Measurements from ENCODE around the gene MAPK10. TPM values are rescaled to one million over a fixed set of nuclear protein-coding genes. Genes with fewer than 3 reads are reported as not detected.

Gene MAPK10
- total and polyA plus RNA-seq, 2 experiments from 2014 or later, result 3.6 to 8.1 TPM

DNA sequence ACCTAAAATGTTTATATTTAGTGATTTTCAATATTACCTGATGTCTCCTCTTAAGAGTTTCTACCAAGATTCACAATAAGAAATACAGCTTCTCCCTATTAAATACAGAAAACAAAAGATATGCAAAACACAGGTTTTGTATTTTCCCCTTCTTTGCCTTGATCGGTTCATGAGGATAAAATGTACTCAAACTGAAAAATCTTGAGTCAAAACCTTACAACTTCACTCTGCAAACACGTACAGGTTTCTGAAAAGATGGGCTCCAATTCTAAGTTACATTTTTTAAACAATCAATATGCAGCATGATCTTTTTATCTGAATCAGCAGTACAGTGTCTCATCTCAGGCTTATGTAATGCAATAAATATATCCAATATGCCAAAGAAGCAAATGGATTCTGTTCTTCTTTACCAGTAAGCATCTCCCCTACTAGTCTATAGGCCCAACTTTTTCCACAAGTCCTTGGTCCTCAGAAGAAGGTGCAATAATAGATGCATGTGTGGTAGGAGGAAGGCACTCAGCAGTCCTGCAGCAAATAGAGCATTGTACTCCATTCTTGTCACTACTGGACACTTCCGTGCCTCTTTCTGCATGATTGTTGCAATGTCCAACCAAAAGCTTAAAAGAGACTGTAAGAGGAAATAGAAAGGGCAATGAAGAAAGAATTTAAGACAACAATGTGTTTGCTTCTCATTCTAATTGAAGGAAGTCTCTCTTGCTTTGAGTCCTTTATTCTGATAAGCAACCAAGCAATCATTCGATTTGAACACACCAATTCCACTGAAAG is 3.2 kb downstream of the MAPK10 start:
- no peak overlapping the region for H3K4me2 ChIP-seq

DNA sequence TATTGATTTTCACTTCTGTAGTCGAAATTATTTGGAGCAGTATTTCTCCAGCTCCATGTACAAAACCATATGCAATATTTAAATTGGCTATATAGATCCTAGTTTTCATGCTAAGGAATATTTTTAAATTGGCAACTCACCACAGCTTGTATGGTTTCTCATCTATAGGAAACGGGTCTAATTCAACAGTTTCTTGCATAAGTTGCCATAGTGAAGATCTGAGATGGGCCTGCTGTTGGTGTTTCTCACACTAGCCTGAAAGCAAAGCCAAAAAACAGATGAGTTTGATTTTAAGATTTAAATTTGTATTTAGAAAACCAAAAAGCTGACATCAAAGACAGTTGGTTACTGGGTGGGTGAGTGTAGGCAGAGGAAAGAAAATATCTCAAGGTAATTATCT is 5.5 kb downstream of the MAPK10 start:
- no peaks in the 10 kb centered on the region for H3K27me3 ChIP-seq (ENCODE audit: insufficient read depth)
- peaks cover 35% of the 10 kb centered on the region for H3K4me1 Mint-ChIP-seq
- no peaks in the 10 kb centered on the region for H3F3A ChIP-seq (replicated peaks; ENCODE audit: low read depth)
- H3K4me1 ChIP-seq (ENCODE audit: insufficient read depth), result peaks cover 33% of the 10 kb centered on the region
- H3K9me2 ChIP-seq (ENCODE audit: insufficient read depth), result no peaks in the 10 kb centered on the region
- no peaks in the 10 kb centered on the region for H3K36me3 ChIP-seq (ENCODE audit: insufficient read depth)
- no peaks in the 10 kb centered on the region for H3K36me3 Mint-ChIP-seq (ENCODE audit: low read depth)
- H3K27me3 Mint-ChIP-seq (ENCODE audit: insufficient read depth, low read depth, poor library complexity), result no peaks in the 10 kb centered on the region
- H3K4me3 Mint-ChIP-seq, result no peak overlapping the region
- no peaks in the 10 kb centered on the region for H4K20me1 ChIP-seq (replicated peaks; ENCODE audit: insufficient read depth)
- no peaks in the 10 kb centered on the region for H3K79me2 ChIP-seq (replicated peaks; ENCODE audit: insufficient read depth)
- no peak overlapping the region for H2AFZ ChIP-seq
- TF ChIP-seq JUNB (IDR thresholded peaks at IDR 0.05; ENCODE audit: unreplicated experiment) (no peak), ETS1 (IDR thresholded peaks at IDR 0.05) (no peak)
- ATAC-seq (no peak), DNase-seq (ENCODE audit: low spot score) (no peak)
- no peak overlapping the region for H3K4me3 ChIP-seq
- no peak overlapping the region for H3K27ac Mint-ChIP-seq
- no peak overlapping the region for H3K4me2 ChIP-seq
- no peaks in the 10 kb centered on the region for H3K9me3 Mint-ChIP-seq
- no peak overlapping the region for H3K27ac ChIP-seq (ENCODE audit: low read depth)

More for the DNA sequence above, 3.2 kb downstream of the MAPK10 start:
- Histone ChIP-seq H3K4me1 (ENCODE audit: insufficient read depth) (peaks cover 38% of the 10 kb centered on the region), H3F3A (replicated peaks; ENCODE audit: low read depth) (no peaks in the 10 kb centered on the region), H3K27me3 (ENCODE audit: insufficient read depth) (no peaks in the 10 kb centered on the region), H4K20me1 (replicated peaks; ENCODE audit: insufficient read depth) (no peaks in the 10 kb centered on the region), H2AFZ (no peak overlapping the region), H3K79me2 (replicated peaks; ENCODE audit: insufficient read depth) (no peaks in the 10 kb centered on the region), H3K27ac (ENCODE audit: low read depth) (no peak overlapping the region), H3K4me3 (no peak overlapping the region), H3K36me3 (ENCODE audit: insufficient read depth) (no peaks in the 10 kb centered on the region), H3K9me2 (ENCODE audit: insufficient read depth) (no peaks in the 10 kb centered on the region)
- Mint-ChIP-seq H3K36me3 (ENCODE audit: low read depth) (no peaks in the 10 kb centered on the region), H3K4me1 (peaks cover 51% of the 10 kb centered on the region), H3K9me3 (no peaks in the 10 kb centered on the region), H3K27me3 (ENCODE audit: insufficient read depth, low read depth, poor library complexity) (no peaks in the 10 kb centered on the region), H3K4me3 (no peak overlapping the region), H3K27ac (no peak overlapping the region)
- no peak for TF ChIP-seq STAT1 (IDR thresholded peaks at IDR 0.05; ENCODE audit: unreplicated experiment)
- TF ChIP-seq EZH2 (IDR thresholded peaks at IDR 0.05; ENCODE audit: low read depth, unreplicated experiment), result no peak
- no peak for TF ChIP-seq JUNB (IDR thresholded peaks at IDR 0.05; ENCODE audit: unreplicated experiment)
- TF ChIP-seq POLR2AphosphoS5 (IDR thresholded peaks at IDR 0.05; ENCODE audit: low read depth), result no peak
- TF ChIP-seq ETS1 (IDR thresholded peaks at IDR 0.05), result no peak
- ATAC-seq (no peak), DNase-seq (ENCODE audit: low spot score) (no peak)

GRCh38 chr4:86346320-86346719 is 13.5 kb downstream of the MAPK10 start:
- H3K4me2 ChIP-seq, result no peak overlapping the region
- H3K4me3 ChIP-seq, result no peak overlapping the region
- no peaks in the 10 kb centered on the region for H3K79me2 ChIP-seq (replicated peaks; ENCODE audit: insufficient read depth)
- no peak overlapping the region for H3K4me3 Mint-ChIP-seq
- H3K36me3 ChIP-seq (ENCODE audit: insufficient read depth), result no peaks in the 10 kb centered on the region
- H3K9me2 ChIP-seq (ENCODE audit: insufficient read depth), result no peaks in the 10 kb centered on the region
- no peak overlapping the region for H2AFZ ChIP-seq
- no peaks in the 10 kb centered on the region for H3K27me3 Mint-ChIP-seq (ENCODE audit: insufficient read depth, low read depth, poor library complexity)
- ATAC-seq (no peak), DNase-seq (ENCODE audit: low spot score) (no peak)
- no peaks in the 10 kb centered on the region for H3K27me3 ChIP-seq (ENCODE audit: insufficient read depth)
- no peak overlapping the region for H3K27ac Mint-ChIP-seq
- H3K4me1 ChIP-seq (ENCODE audit: insufficient read depth), result no peaks in the 10 kb centered on the region
- peaks cover 3% of the 10 kb centered on the region; the same call in 1 of the 3 replicates for H3K4me1 Mint-ChIP-seq
- H3K9me3 Mint-ChIP-seq, result no peaks in the 10 kb centered on the region
- H3K36me3 Mint-ChIP-seq (ENCODE audit: low read depth), result no peaks in the 10 kb centered on the region
- H3F3A ChIP-seq (replicated peaks; ENCODE audit: low read depth), result no peaks in the 10 kb centered on the region
- no peaks in the 10 kb centered on the region for H4K20me1 ChIP-seq (replicated peaks; ENCODE audit: insufficient read depth)
- H3K27ac ChIP-seq (ENCODE audit: low read depth), result no peak overlapping the region
- TF ChIP-seq STAT1 (IDR thresholded peaks at IDR 0.05; ENCODE audit: unreplicated experiment) (no peak), ETS1 (IDR thresholded peaks at IDR 0.05) (no peak), CREB1 (CRISPR knock-in tag; IDR thresholded peaks at IDR 0.05; ENCODE audit: low read depth) (no peak), REST (IDR thresholded peaks at IDR 0.05; ENCODE audit: unreplicated experiment) (no peak), EZH2phosphoT487 (IDR thresholded peaks at IDR 0.05; ENCODE audit: unreplicated experiment) (no peak), POLR2AphosphoS5 (IDR thresholded peaks at IDR 0.05; ENCODE audit: low read depth) (no peak), NANOG (IDR thresholded peaks at IDR 0.05; ENCODE audit: borderline replicate concordance) (no peak), ZNF331 (CRISPR knock-in tag; IDR thresholded peaks at IDR 0.05; ENCODE audit: low read depth) (no peak), EZH2 (IDR thresholded peaks at IDR 0.05; ENCODE audit: low read depth, unreplicated experiment) (no peak), ZNF114 (CRISPR knock-in tag; IDR thresholded peaks at IDR 0.05) (no peak)

Data from GM23338 (cell line).